Activated T-helper 1 cell treated with anti-CD3 and anti-CD28 coated beads, Interleukin-12 subunit alpha, Interleukin-12 subunit beta, Interleukin-2, Interleukin-4 antibody, amounts not matched to agents 30 ng/mL and 10 ng/mL and 1 ng/mL, durations not matched to agents 14 hours and 24 hours and 36 hours (primary cell): Measurements from ENCODE around the gene PHF5A. TPM values are rescaled to one million over a fixed set of nuclear protein-coding genes. Genes with fewer than 3 reads are reported as not detected.

Experiments used
- DNase-seq: peaks from one replicate; pipeline ENCODE4 v3.0.0; 2021; ENCODE audit warnings: low spot score
- H3K27ac Mint-ChIP-seq: one replicate; pipeline ENCODE4 v1.8.0; 2021; ENCODE audit warnings: mild to moderate bottlenecking, mixed read lengths
- H3K27me3 Mint-ChIP-seq: one replicate; pipeline ENCODE4 v1.8.0; 2022; ENCODE audit warnings: mild to moderate bottlenecking, moderate library complexity, mixed read lengths; ENCODE audit not compliant: insufficient read depth
- H3K36me3 Mint-ChIP-seq: one replicate; pipeline ENCODE4 v1.8.0; 2021; ENCODE audit warnings: low read depth, mixed read lengths
- H3K4me1 Mint-ChIP-seq: one replicate; pipeline ENCODE4 v1.8.0; 2021; ENCODE audit warnings: low read depth, mixed read lengths
- H3K4me3 Mint-ChIP-seq: one replicate; pipeline ENCODE4 v1.8.0; 2021; ENCODE audit warnings: mild to moderate bottlenecking, moderate library complexity, mixed read lengths
- H3K9me3 Mint-ChIP-seq: one replicate; pipeline ENCODE4 v1.8.0; 2021; ENCODE audit warnings: mixed read lengths
- intact Hi-C: fragments of 100-400 bp; cut with micrococcal nuclease; formaldehyde crosslinking; loops from one replicate; pipeline ENCODE4 v1.15.1; 2024
- total RNA-seq: library from RNA; stranded (reverse); gene quantifications from 2 replicates; pipeline ENCODE4 v1.2.3, GENCODE V29; 2022

Gene PHF5A
- 83.7 and 96.8 TPM in 2 replicates for total RNA-seq

GRCh38 chr22:41468381-41469217, at the start of gene PHF5A, which contains the start of gene ACO2:
Gene PHF5A (minus strand): TSS chr22:41468692. CDS start chr22:41468653, 39 bp downstream.
Gene ACO2 (plus strand): TSS chr22:41469117. CDS start chr22:41469147, 30 bp downstream.
- peak within 1 kb of the TSS; percentile 99 for H3K27ac Mint-ChIP-seq
- no peaks in the 10 kb centered on the region for H3K27me3 Mint-ChIP-seq
- H3K4me1 Mint-ChIP-seq: peaks cover 22% of the 10 kb centered on the region
- intact Hi-C loops: loop anchor here (1.0 to 2.0 kb wide), 11 partner anchors 20 to 612 kb away; partner anchors contain the start of genes DESI1, L3MBTL2, POLR3H and RANGAP1
- H3K9me3 Mint-ChIP-seq: no peaks in the 10 kb centered on the region
- peak; percentile 98 for DNase-seq
- H3K4me3 Mint-ChIP-seq: peak within 1 kb of the TSS; percentile 87
- H3K36me3 Mint-ChIP-seq: peaks cover 38% of the 10 kb centered on the region

DNA sequence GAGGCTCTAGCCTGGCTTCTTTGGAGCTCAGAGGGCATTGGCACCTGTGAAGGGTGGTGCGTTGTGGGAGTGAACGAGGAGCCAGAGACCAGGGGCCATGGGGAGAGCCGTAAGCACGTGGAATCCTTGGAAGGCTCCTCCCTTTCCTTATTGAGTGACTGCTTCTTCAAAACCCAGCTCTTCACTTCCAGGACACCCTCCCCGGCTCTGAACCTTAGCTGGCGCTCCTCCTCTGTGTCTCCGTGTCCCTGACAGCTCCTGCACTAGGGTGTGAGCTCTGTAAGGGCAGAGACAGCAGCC, 49.5 kb upstream of the PHF5A start:
- no peak overlapping the region for H3K27ac Mint-ChIP-seq
- H3K27me3 Mint-ChIP-seq: no peaks in the 10 kb centered on the region
- no peak for DNase-seq
- H3K4me1 Mint-ChIP-seq: no peaks in the 10 kb centered on the region
- H3K4me3 Mint-ChIP-seq: no peak overlapping the region
- H3K9me3 Mint-ChIP-seq: no peaks in the 10 kb centered on the region
- intact Hi-C loops: loop anchor here (2.0 kb wide), 1 partner anchor 37 kb away; no protein-coding TSS in a partner anchor
- H3K36me3 Mint-ChIP-seq: peaks cover 7% of the 10 kb centered on the region

DNA sequence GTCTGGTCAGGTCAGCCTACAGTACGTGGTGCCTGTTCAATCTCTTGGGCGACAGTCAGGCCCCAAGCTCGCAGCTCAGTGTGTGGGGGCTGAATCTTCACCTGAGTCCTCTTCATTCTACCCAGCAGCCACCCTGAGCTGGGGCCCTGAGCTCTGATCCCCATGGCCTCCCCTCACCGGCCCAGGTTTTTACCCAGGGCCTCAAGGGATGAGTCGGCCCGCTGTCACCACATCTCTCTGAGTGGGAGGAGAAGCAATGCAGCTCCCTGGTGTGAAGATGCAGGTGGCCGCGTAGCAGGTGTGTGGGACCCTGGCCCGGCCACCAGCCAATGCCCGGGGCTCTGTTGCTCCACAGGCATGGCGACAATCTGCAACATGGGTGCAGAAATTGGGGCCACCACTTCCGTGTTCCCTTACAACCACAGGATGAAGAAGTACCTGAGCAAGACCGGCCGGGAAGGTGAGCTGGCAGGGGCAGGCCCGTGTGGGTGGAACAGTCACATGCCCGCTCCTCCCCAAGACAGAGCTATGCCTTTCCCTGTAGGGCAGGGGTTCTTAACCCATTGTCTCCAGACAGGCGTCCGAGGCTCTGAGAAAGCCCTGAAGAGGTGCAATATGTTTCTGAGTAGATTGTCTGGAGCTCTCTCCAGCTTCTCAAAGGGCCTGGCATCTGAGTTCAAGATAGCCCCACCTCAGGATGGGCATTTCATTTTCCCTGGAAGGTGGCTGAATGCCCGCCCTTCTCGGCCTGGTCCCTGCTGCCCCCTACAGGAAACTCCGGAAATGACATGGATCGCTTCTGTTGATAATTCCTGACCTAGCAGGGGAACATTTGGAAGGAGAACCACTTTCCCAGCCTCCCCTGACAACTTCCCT, 48.9 kb upstream of the PHF5A start:
- no peaks in the 10 kb centered on the region for H3K4me1 Mint-ChIP-seq
- H3K36me3 Mint-ChIP-seq: peaks cover 9% of the 10 kb centered on the region
- H3K9me3 Mint-ChIP-seq: no peaks in the 10 kb centered on the region
- H3K27me3 Mint-ChIP-seq: no peaks in the 10 kb centered on the region
- no peak overlapping the region for H3K4me3 Mint-ChIP-seq
- intact Hi-C loops: loop anchor here (1.0 to 2.0 kb wide), 2 partner anchors 37 to 114 kb away; no protein-coding TSS in a partner anchor
- H3K27ac Mint-ChIP-seq: no peak overlapping the region
- DNase-seq: no peak

- Mint-ChIP-seq H3K27me3 (no peaks in the 10 kb centered on the region), H3K4me3 (no peak overlapping the region), H3K4me1 (no peaks in the 10 kb centered on the region), H3K36me3 (peaks cover 12% of the 10 kb centered on the region), H3K27ac (no peak overlapping the region), H3K9me3 (no peaks in the 10 kb centered on the region)
- intact Hi-C loops: no loop called here
- DNase-seq: no peak
Measured at GRCh38 chr22:41516462-41516861, 48.0 kb upstream of the PHF5A start.

- Mint-ChIP-seq H3K4me3 (no peak overlapping the region), H3K27ac (no peak overlapping the region), H3K36me3 (peaks cover 17% of the 10 kb centered on the region), H3K4me1 (no peaks in the 10 kb centered on the region), H3K9me3 (no peaks in the 10 kb centered on the region), H3K27me3 (no peaks in the 10 kb centered on the region)
- intact Hi-C loops: no loop called here
- DNase-seq: no peak
Measured at GRCh38 chr22:41513391-41513790, 44.9 kb upstream of the PHF5A start.

DNA sequence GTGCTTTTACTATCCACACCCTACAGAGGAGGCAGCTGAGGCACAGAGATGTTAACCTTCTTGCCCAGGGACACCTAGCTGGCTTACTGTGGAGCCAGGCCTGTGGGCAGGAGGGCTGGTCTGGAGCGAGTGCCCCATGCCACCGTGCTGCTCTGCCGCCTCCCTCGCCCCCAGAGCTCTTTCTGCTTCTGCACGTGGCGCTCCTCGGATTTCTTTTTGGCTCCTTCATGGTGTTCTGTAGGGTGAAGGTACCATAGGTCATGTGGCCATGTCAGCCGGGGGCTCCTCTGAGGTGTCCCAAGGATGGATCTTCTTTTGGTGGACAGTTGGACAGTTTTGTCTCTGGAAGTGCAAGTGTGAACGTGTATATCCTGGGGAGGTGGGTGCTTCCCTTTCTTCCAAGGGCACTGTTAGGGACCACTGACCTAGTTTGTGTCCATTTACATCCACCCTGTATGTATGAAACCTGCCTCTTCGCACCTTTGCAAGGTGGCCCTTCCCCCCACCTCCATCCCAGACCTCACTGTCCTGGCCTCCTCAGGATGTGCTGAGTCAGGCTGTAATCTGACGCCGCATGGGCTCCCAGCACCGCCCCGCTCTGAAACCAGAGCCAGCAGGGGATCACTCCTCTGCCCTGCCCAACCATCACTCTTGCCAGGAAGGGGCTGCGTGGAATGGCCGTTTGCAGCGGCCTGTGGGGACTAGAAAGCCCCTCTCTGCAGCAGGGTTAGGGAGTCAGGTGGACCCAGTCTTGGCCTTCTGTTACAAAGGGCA, 44.1 kb upstream of the PHF5A start:
- intact Hi-C loops: no loop called here

GRCh38 chr22:41511521-41511968, 43.1 kb upstream of the PHF5A start:
- intact Hi-C loops: no loop called here
- DNase-seq: no peak
- no peak overlapping the region for H3K27ac Mint-ChIP-seq
- H3K4me3 Mint-ChIP-seq: no peak overlapping the region
- H3K36me3 Mint-ChIP-seq: peaks cover 23% of the 10 kb centered on the region
- H3K9me3 Mint-ChIP-seq: no peaks in the 10 kb centered on the region
- no peaks in the 10 kb centered on the region for H3K27me3 Mint-ChIP-seq
- no peaks in the 10 kb centered on the region for H3K4me1 Mint-ChIP-seq

More for the DNA sequence above, 44.1 kb upstream of the PHF5A start:
- Mint-ChIP-seq H3K9me3 (no peaks in the 10 kb centered on the region), H3K36me3 (peaks cover 17% of the 10 kb centered on the region), H3K4me3 (no peak overlapping the region), H3K27ac (no peak overlapping the region), H3K4me1 (no peaks in the 10 kb centered on the region), H3K27me3 (no peaks in the 10 kb centered on the region)
- no peak for DNase-seq

GRCh38 chr22:41508770-41509170, 40.3 kb upstream of the PHF5A start:
- Mint-ChIP-seq H3K4me3 (no peak overlapping the region), H3K27me3 (no peaks in the 10 kb centered on the region), H3K4me1 (no peaks in the 10 kb centered on the region), H3K9me3 (no peaks in the 10 kb centered on the region), H3K27ac (no peak overlapping the region), H3K36me3 (peaks cover 22% of the 10 kb centered on the region)
- DNase-seq: no peak
- intact Hi-C loops: no loop called here

- Mint-ChIP-seq H3K36me3 (peaks cover 15% of the 10 kb centered on the region), H3K27ac (no peak overlapping the region), H3K9me3 (no peaks in the 10 kb centered on the region), H3K4me3 (no peak overlapping the region), H3K4me1 (no peaks in the 10 kb centered on the region), H3K27me3 (no peaks in the 10 kb centered on the region)
- intact Hi-C loops: no loop called here
- no peak for DNase-seq
Measured at GRCh38 chr22:41507330-41508063, 39.0 kb upstream of the PHF5A start.

DNA sequence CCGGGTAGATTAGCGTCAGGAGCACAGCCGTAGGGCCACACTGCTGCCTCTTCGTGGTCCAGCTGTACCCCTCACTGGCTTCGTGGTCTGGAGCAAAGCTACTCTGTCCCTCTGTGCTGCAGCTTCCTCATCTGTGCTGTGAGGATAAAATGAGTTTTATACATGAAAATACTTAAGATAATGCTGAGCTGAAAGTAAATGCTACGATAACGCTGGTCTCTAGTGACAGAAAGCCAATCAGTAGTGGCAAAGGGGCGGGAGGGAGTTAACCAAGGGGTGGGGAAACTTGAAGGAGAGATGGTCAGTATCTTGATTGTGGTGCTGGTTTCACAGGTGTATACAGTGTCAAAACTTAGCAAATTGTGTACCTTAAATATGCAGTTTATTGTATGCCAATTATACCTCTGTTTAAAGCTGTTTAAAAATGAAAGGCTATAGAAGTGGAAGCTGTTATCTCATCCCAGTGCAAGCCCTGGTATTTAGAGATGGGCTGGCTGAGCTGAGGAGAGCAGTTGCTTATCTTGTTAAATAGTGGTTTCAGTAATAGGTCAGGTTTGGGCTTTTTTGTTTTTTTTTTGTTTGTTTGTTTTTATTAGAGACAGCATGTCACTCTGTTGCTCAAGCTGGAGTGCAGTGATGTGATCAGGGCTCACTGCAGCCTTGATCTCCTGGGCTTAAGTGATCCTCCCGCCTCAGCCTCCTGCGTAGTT, 37.2 kb upstream of the PHF5A start:
- H3K4me1 Mint-ChIP-seq: no peaks in the 10 kb centered on the region

GRCh38 chr22:41504816-41505215, 36.3 kb upstream of the PHF5A start:
- H3K4me3 Mint-ChIP-seq: no peak overlapping the region
- H3K9me3 Mint-ChIP-seq: no peaks in the 10 kb centered on the region
- H3K36me3 Mint-ChIP-seq: peaks cover 18% of the 10 kb centered on the region
- H3K27me3 Mint-ChIP-seq: no peaks in the 10 kb centered on the region
- intact Hi-C loops: no loop called here
- no peak for DNase-seq
- no peak overlapping the region for H3K27ac Mint-ChIP-seq
- H3K4me1 Mint-ChIP-seq: no peaks in the 10 kb centered on the region

More for the DNA sequence above, 37.2 kb upstream of the PHF5A start:
- H3K36me3 Mint-ChIP-seq: peaks cover 18% of the 10 kb centered on the region
- no peaks in the 10 kb centered on the region for H3K27me3 Mint-ChIP-seq
- no peak overlapping the region for H3K4me3 Mint-ChIP-seq
- H3K27ac Mint-ChIP-seq: no peak overlapping the region
- H3K9me3 Mint-ChIP-seq: no peaks in the 10 kb centered on the region
- intact Hi-C loops: no loop called here
- no peak for DNase-seq
